Prostate gland (tissue), 2 donors: ENCODE measurements around the gene TLE1.

Experiments used
- POLR2AphosphoS5 ChIP-seq: sonication (generic); formaldehyde crosslinking; IDR thresholded peaks from one replicate; pipeline ENCODE4 v1.6.1; 2017; ENCODE audit warnings: antibody characterized with exemption
- TF ChIP-seq, protein P1 (sequence below), 4 experiments: fragments of 200-600 bp in 2 of 4; fragments of 450-650 bp in 2 of 4; sonication (generic) in 2 of 4; IDR thresholded peaks; 1 replicate in 3 of 4; 2 replicates in 1 of 4; pipeline ENCODE4 v1.5.1; 2016 to 2019; ENCODE audit warnings: antibody characterized with exemption in 4 of 4, mild to moderate bottlenecking in 2 of 4, moderate library complexity in 2 of 4

DNA sequence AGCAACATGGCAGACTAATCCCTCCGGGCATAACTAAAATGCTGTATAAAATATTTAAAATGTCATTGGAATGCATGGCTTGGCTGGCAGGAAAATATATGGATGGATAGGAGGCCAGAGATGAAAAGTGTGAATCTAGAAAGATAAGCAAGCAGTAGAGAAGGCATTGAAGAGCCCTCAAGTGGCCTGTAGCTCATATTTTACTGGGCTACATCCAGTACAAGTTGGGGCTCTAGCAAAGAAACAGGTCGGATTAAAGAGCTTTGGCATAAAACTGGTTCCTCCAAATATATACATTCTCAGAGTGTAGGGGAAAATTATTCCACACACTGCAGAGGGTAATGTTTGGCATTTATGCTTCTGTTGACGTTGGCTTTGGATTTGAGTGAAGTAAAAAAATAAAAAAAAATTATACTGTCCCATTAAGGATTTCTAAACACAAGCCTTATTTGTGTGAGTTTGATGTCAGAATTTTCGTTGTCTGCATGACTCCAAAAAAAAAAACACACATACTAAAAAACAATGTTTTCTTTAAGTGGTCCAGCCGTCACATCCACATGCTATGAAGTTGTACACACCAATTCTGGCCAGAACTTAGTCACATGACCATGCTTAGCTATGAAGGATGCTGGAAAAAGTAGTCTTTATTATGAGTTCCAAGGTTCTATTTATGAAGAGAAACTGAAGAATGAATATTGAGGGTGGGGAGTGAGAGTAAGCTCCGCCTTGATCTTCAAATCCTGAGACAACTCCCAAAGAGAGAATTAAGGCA is 147.0 kb downstream of the TLE1 start:
- TF ChIP-seq, protein P1, sequence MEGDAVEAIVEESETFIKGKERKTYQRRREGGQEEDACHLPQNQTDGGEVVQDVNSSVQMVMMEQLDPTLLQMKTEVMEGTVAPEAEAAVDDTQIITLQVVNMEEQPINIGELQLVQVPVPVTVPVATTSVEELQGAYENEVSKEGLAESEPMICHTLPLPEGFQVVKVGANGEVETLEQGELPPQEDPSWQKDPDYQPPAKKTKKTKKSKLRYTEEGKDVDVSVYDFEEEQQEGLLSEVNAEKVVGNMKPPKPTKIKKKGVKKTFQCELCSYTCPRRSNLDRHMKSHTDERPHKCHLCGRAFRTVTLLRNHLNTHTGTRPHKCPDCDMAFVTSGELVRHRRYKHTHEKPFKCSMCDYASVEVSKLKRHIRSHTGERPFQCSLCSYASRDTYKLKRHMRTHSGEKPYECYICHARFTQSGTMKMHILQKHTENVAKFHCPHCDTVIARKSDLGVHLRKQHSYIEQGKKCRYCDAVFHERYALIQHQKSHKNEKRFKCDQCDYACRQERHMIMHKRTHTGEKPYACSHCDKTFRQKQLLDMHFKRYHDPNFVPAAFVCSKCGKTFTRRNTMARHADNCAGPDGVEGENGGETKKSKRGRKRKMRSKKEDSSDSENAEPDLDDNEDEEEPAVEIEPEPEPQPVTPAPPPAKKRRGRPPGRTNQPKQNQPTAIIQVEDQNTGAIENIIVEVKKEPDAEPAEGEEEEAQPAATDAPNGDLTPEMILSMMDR (IDR thresholded peaks at IDR 0.05), result no peak
- no peak for TF ChIP-seq POLR2AphosphoS5
